Keratinocyte (primary cell): Measurements from ENCODE around the gene LPCAT1. TPM values are rescaled to one million over a fixed set of nuclear protein-coding genes. Genes with fewer than 3 reads are reported as not detected.

Experiments
- DNase-seq: peaks from one replicate; pipeline ENCODE4 v3.0.0-alpha.2; 2011; ENCODE audit warnings: low read depth, missing footprints, low spot score
- FAIRE-seq: peaks from 2 replicates; lab custom pipeline; 2011; peaks lifted over from hg19 to GRCh38; lab: Jason Lieb, UNC
- H2AFZ ChIP-seq: 2 replicates; pipeline ENCODE4 v1.6.0; 2012; ENCODE audit warnings: low read length, control low read depth, inconsistent platforms; ENCODE audit not compliant: control insufficient read depth
- H3K27ac ChIP-seq: 2 replicates; pipeline ENCODE4 v1.5.1; 2011; ENCODE audit warnings: low read length; ENCODE audit not compliant: control insufficient read depth, insufficient read depth
- H3K27me3 ChIP-seq: 3 replicates; pipeline ENCODE4 v1.6.0; 2011; ENCODE audit warnings: low read length; ENCODE audit not compliant: control insufficient read depth, insufficient read depth; ENCODE audit errors: extremely low read depth
- H3K36me3 ChIP-seq, 2 experiments: 2 replicates in 1 of 2; 3 replicates in 1 of 2; pipeline ENCODE4 v1.5.1; 2011; ENCODE audit warnings: low read length in 2 of 2, mild to moderate bottlenecking in 1 of 2; ENCODE audit not compliant: control insufficient read depth in 2 of 2, insufficient read depth in 2 of 2; ENCODE audit errors: extremely low read depth in 1 of 2
- H3K4me1 ChIP-seq: 3 replicates; pipeline ENCODE4 v1.5.1; 2011; ENCODE audit warnings: low read length; ENCODE audit not compliant: control insufficient read depth, insufficient read depth; ENCODE audit errors: extremely low read depth
- H3K4me2 ChIP-seq: 3 replicates; pipeline ENCODE4 v1.6.0; 2011; ENCODE audit warnings: low read depth, low read length; ENCODE audit not compliant: control insufficient read depth, insufficient read depth; ENCODE audit errors: extremely low read depth
- H3K4me3 ChIP-seq, 3 experiments: fragments of 200-600 bp in 1 of 3; sonication (generic) in 1 of 3; 2 replicates in 2 of 3; 3 replicates in 1 of 3; pipeline ENCODE4 v1.5.1; 2011 to 2016; ENCODE audit warnings: low read length in 3 of 3, mild to moderate bottlenecking in 3 of 3, control low read depth in 2 of 3, inconsistent platforms in 1 of 3, low read depth in 1 of 3, mixed read lengths in 1 of 3, mixed run types in 1 of 3, moderate library complexity in 1 of 3; ENCODE audit not compliant: control insufficient read depth in 2 of 3, insufficient read depth in 2 of 3; ENCODE audit errors: extremely low read depth in 1 of 3
- H3K79me2 ChIP-seq: 2 replicates; pipeline ENCODE4 v1.6.0; 2012; ENCODE audit warnings: low read length; ENCODE audit not compliant: control insufficient read depth, insufficient read depth
- H3K9ac ChIP-seq: 3 replicates; pipeline ENCODE4 v1.6.0; 2011; ENCODE audit warnings: low read length; ENCODE audit not compliant: control insufficient read depth, insufficient read depth; ENCODE audit errors: extremely low read depth
- H3K9me1 ChIP-seq: 3 replicates; pipeline ENCODE4 v1.6.0; 2011; ENCODE audit warnings: low read length; ENCODE audit not compliant: control insufficient read depth, insufficient read depth; ENCODE audit errors: extremely low read depth
- H3K9me3 ChIP-seq: 2 replicates; pipeline ENCODE4 v1.5.1; 2012; ENCODE audit warnings: low read depth, low read length; ENCODE audit not compliant: control insufficient read depth
- H4K20me1 ChIP-seq: 3 replicates; pipeline ENCODE4 v1.6.0; 2011; ENCODE audit warnings: low read length; ENCODE audit not compliant: control insufficient read depth, insufficient read depth; ENCODE audit errors: extremely low read depth
- EZH2 ChIP-seq: IDR thresholded peaks from one replicate; pipeline ENCODE4 v1.6.1; 2012; ENCODE audit warnings: inconsistent platforms, mild to moderate bottlenecking, low read length, moderate library complexity
- dilution Hi-C: fragments of 300-500 bp; cut with MboI; formaldehyde crosslinking; loops from one replicate; pipeline ENCODE4 v1.7.0; 2020; ENCODE audit warnings: low sequenced_read_pairs; ENCODE audit not compliant: extremely low pct_ligation_motif_present
- polyA plus RNA-seq, 5 experiments: library from polyadenylated mRNA; depleted of rRNA in 3 of 5; stranded (reverse) in 3 of 5; stranded (forward) in 1 of 5; unstranded in 1 of 5; fragments of >200 nt; gene quantifications; 1 replicate in 1 of 5; 2 replicates in 3 of 5; 3 replicates in 1 of 5; pipeline versions ENCODE4 v1.2.1 to v1.2.3, GENCODE V29; 2011 to 2012; ENCODE audit warnings: missing spikeins in 2 of 5, low read depth in 1 of 5, low replicate concordance in 1 of 5
- TF ChIP-seq, protein P1 (sequence below), 3 experiments: IDR thresholded peaks in 1 of 3; conservative IDR thresholded peaks in 1 of 3; optimal IDR thresholded peaks in 1 of 3; 2 replicates in 2 of 3; 3 replicates in 1 of 3; pipeline versions ENCODE3 to v1.5.1; 2011; ENCODE audit warnings: low read length in 3 of 3, mild to moderate bottlenecking in 3 of 3, moderate library complexity in 2 of 3, control low read depth in 1 of 3, inconsistent platforms in 1 of 3; ENCODE audit not compliant: insufficient read depth in 2 of 3; ENCODE audit errors: extremely low read depth in 1 of 3

Gene LPCAT1
- polyA plus RNA-seq, 1 donor (not counting 4 experiments of a cell fraction or from before 2014, with no cell fraction given) = 32.9 TPM

DNA sequence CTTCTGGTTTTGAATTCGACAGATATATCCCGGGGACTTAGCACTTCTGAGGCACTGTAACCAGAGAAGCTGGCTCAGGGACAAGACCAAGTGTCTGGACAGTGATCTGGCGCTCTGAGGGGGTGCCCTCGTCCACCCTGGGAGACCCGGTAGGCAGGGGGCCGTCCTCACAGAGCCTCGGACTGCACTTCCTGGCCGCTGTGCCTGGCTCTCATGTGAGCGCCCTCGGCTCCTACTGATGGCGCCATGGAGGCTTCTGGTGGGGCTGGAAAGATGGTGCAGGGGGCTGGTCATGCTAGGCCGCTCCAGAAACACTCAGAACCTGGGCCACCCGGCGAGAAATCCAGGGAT is 59.7 kb downstream of the LPCAT1 start:
- Histone ChIP-seq H3K9me1 (no peaks in the 10 kb centered on the region), H3K27ac (no peak overlapping the region), H3K36me3 (peaks cover 21 to 24% of the 10 kb centered on the region in 2 experiments), H3K4me3 (no peak overlapping the region), H3K79me2 (no peaks in the 10 kb centered on the region), H3K4me1 (no peaks in the 10 kb centered on the region), H3K9me3 (peaks cover 3% of the 10 kb centered on the region), H3K9ac (no peak overlapping the region), H2AFZ (no peak overlapping the region), H4K20me1 (no peaks in the 10 kb centered on the region), H3K4me2 (no peak overlapping the region), H3K27me3 (no peaks in the 10 kb centered on the region)
- FAIRE-seq (no peak), DNase-seq (no peak)
- TF ChIP-seq, protein P1, sequence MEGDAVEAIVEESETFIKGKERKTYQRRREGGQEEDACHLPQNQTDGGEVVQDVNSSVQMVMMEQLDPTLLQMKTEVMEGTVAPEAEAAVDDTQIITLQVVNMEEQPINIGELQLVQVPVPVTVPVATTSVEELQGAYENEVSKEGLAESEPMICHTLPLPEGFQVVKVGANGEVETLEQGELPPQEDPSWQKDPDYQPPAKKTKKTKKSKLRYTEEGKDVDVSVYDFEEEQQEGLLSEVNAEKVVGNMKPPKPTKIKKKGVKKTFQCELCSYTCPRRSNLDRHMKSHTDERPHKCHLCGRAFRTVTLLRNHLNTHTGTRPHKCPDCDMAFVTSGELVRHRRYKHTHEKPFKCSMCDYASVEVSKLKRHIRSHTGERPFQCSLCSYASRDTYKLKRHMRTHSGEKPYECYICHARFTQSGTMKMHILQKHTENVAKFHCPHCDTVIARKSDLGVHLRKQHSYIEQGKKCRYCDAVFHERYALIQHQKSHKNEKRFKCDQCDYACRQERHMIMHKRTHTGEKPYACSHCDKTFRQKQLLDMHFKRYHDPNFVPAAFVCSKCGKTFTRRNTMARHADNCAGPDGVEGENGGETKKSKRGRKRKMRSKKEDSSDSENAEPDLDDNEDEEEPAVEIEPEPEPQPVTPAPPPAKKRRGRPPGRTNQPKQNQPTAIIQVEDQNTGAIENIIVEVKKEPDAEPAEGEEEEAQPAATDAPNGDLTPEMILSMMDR (optimal IDR thresholded peaks at IDR 0.05 in 1 of 3, IDR thresholded peaks at IDR 0.05 in 1 of 3, conservative IDR thresholded peaks at IDR 0.05 in 1 of 3; ENCODE audit: extremely low read depth in 1 of 3, insufficient read depth in 2 of 3, low read length in 3 of 3) = no peak
- no peak for TF ChIP-seq EZH2
- dilution Hi-C loops = no loop called here

DNA sequence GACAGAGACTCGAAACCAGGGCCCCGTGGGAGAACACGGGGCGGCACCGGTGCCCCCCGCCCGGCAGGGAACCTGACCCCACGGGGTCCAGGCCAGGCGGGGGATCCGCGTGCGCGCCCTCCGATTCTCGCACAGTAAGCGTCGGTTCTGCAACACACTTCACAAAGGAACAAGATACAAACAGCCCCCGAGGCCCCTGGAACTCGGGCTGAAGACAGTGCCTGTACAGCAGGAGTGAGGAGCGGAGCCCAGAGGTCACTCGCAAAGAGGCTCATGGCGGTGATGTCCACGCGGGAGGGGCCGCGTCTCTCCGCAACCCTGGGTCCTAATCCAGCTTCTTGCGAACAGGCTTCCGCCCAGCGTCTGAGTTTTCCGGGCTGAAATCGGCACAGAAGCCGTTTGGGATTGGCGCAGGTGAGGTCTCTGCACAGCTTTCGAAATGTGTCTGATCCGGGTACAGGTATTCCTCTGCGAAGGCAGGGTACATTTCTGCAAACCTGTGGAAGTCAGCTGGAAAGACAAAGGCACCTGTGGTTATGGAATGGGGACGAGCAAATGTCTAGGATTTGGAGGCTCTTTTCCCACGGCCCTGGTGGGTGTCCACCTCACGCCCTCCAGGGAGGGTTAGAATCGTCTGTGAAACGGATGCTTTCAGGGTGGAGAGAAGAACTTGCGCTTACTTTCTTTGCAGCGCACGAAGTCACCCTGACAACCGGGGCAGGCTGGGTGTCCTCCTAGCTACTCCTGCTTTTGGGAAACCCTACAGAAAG is 60.2 kb downstream of the LPCAT1 start:
- Histone ChIP-seq H3K9me1 (no peaks in the 10 kb centered on the region), H3K4me1 (no peaks in the 10 kb centered on the region), H3K36me3 (peaks cover 21 to 22% of the 10 kb centered on the region in 2 experiments), H3K9me3 (peaks cover 3% of the 10 kb centered on the region), H3K79me2 (no peaks in the 10 kb centered on the region), H3K9ac (no peak overlapping the region), H4K20me1 (no peaks in the 10 kb centered on the region), H2AFZ (no peak overlapping the region), H3K27me3 (no peaks in the 10 kb centered on the region), H3K4me2 (no peak overlapping the region), H3K4me3 (no peak overlapping the region), H3K27ac (no peak overlapping the region)
- DNase-seq (no peak), FAIRE-seq (no peak)
- no peak for TF ChIP-seq EZH2
- TF ChIP-seq, protein P1 (optimal IDR thresholded peaks at IDR 0.05 in 1 of 3, IDR thresholded peaks at IDR 0.05 in 1 of 3, conservative IDR thresholded peaks at IDR 0.05 in 1 of 3; ENCODE audit: extremely low read depth in 1 of 3, insufficient read depth in 2 of 3, low read length in 3 of 3) = no peak
- dilution Hi-C loops = no loop called here
